Measurements from ENCODE around the gene GABPB2. TPM values are rescaled to one million over a fixed set of nuclear protein-coding genes. Genes with fewer than 3 reads are reported as not detected.

The GABPB2 gene
- total and polyA plus RNA-seq, 2 of the 13 experiments (the other 11 are each of a cell fraction or from before 2014, with no cell fraction given) = 0.09 TPM; not detected in 1

DNA sequence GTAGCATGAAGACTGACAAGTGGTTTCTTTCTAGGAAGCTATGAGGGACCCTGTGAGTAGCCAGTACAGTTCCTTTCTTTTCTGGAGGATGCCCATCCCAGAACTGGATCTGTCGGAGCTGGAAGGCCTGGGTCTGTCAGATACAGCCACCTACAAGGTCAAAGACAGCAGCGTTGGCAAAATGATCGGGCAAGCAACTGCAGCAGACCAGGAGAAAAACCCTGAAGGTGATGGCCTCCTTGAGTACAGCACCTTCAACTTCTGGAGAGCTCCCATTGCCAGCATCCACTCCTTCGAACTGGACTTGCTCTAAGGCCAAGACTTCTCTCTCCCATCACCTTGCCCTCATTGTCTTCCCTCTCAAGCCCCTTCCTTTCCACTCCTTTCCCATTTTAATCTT, 3.4 kb upstream of the GABPB2 start:
- Histone ChIP-seq H3K27me3 (ENCODE audit: control insufficient read depth in 1 of 2, insufficient read depth in 2 of 2, low read length in 2 of 2) (no peaks in the 10 kb centered on the region), H3K36me3 (replicated peaks in 1 of 2; ENCODE audit: control insufficient read depth in 1 of 2, insufficient read depth in 2 of 2, low read length in 2 of 2) (no peaks in the 10 kb centered on the region), H2AFZ (ENCODE audit: low read length) (no peak overlapping the region), H3K4me2 (ENCODE audit: low read depth, low read length) (no peak overlapping the region), H3K79me2 (ENCODE audit: insufficient read depth, low read length) (no peaks in the 10 kb centered on the region), H3K9me3 (ENCODE audit: low read length) (no peaks in the 10 kb centered on the region), H3K27ac (ENCODE audit: extremely low read length, insufficient read depth, low read length) (no peak overlapping the region), H3K9ac (ENCODE audit: insufficient read depth, low read depth, low read length) (no peak overlapping the region), H4K20me1 (ENCODE audit: insufficient read depth, low read length) (no peaks in the 10 kb centered on the region), H3K4me3 (replicated peaks in 1 of 3; ENCODE audit: insufficient read depth in 1 of 3, low read depth in 2 of 3, low read length in 3 of 3) (no peak overlapping the region), H3K4me1 (ENCODE audit: insufficient read depth, low read length) (peaks cover 20% of the 10 kb centered on the region)
- 73% methylated on average over 3 of the region's 4 CpGs for WGBS (ENCODE audit: low lambda C conversion rate)
- FAIRE-seq (no peak), ATAC-seq (no peak), DNase-seq (ENCODE audit: low spot score) (no peak)
- intact Hi-C loops (cut with micrococcal nuclease; ENCODE audit: unreplicated experiment) = no loop called here
- BruUV-seq (replicated peaks) = no TSS peak
- ChIA-PET POLR2A (interaction anchor here (0.7 kb wide), 2 partner anchors 16 to 54 kb away, joined by 4 read pairs; no protein-coding TSS in a partner anchor), CTCF (ENCODE audit: low intra/inter-chr PET ratio, low total read pairs) (no interaction called here)
- in situ Hi-C loops (cut with HindIII; ENCODE audit: extremely low pct_ligation_motif_present, low pct_unique_long_range_greater_than_20kb) = no loop called here
- TF ChIP-seq, protein P1, sequence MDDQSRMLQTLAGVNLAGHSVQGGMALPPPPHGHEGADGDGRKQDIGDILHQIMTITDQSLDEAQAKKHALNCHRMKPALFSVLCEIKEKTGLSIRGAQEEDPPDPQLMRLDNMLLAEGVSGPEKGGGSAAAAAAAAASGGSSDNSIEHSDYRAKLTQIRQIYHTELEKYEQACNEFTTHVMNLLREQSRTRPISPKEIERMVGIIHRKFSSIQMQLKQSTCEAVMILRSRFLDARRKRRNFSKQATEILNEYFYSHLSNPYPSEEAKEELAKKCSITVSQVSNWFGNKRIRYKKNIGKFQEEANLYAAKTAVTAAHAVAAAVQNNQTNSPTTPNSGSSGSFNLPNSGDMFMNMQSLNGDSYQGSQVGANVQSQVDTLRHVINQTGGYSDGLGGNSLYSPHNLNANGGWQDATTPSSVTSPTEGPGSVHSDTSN (CRISPR knock-in tag; IDR thresholded peaks at IDR 0.05; ENCODE audit: borderline replicate concordance) = no peak
- TF ChIP-seq SYNCRIP (IDR thresholded peaks at IDR 0.05; ENCODE audit: insufficient read depth, low read depth, low read length) (no peak), RXRB (CRISPR knock-in tag; IDR thresholded peaks at IDR 0.05; ENCODE audit: borderline replicate concordance) (no peak), ZNF782 (CRISPR knock-in tag; IDR thresholded peaks at IDR 0.05; ENCODE audit: borderline replicate concordance) (no peak), EHMT2 (IDR thresholded peaks at IDR 0.05; ENCODE audit: borderline replicate concordance, low read depth, low read length) (no peak), RAD51 (IDR thresholded peaks at IDR 0.05; ENCODE audit: borderline replicate concordance) (no peak), ZNF572 (CRISPR knock-in tag; IDR thresholded peaks at IDR 0.05) (no peak), SOX13 (IDR thresholded peaks at IDR 0.05) (no peak), SOX13 (CRISPR knock-in tag; conservative IDR thresholded peaks at IDR 0.05 in 1 of 2, IDR thresholded peaks at IDR 0.05 in 1 of 2) (no peak), MED13 (CRISPR knock-in tag; IDR thresholded peaks at IDR 0.05) (no peak)
- TF ChIP-seq, protein P2, sequence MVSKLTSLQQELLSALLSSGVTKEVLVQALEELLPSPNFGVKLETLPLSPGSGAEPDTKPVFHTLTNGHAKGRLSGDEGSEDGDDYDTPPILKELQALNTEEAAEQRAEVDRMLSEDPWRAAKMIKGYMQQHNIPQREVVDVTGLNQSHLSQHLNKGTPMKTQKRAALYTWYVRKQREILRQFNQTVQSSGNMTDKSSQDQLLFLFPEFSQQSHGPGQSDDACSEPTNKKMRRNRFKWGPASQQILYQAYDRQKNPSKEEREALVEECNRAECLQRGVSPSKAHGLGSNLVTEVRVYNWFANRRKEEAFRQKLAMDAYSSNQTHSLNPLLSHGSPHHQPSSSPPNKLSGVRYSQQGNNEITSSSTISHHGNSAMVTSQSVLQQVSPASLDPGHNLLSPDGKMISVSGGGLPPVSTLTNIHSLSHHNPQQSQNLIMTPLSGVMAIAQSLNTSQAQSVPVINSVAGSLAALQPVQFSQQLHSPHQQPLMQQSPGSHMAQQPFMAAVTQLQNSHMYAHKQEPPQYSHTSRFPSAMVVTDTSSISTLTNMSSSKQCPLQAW (CRISPR knock-in tag; IDR thresholded peaks at IDR 0.05) = no peak
- TF ChIP-seq, protein P3, sequence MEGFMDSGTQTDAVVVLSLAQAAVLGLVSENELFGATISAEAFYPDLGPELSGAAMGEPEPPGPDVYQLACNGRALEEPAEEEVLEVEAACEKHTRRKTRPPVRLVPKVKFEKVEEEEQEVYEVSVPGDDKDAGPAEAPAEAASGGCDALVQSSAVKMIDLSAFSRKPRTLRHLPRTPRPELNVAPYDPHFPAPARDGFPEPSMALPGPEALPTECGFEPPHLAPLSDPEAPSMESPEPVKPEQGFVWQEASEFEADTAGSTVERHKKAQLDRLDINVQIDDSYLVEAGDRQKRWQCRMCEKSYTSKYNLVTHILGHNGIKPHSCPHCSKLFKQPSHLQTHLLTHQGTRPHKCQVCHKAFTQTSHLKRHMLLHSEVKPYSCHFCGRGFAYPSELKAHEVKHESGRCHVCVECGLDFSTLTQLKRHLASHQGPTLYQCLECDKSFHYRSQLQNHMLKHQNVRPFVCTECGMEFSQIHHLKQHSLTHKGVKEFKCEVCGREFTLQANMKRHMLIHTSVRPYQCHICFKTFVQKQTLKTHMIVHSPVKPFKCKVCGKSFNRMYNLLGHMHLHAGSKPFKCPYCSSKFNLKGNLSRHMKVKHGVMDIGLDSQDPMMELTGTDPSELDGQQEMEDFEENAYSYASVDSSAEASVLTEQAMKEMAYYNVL (CRISPR knock-in tag; IDR thresholded peaks at IDR 0.05; ENCODE audit: borderline replicate concordance) = no peak
- TF ChIP-seq, protein P4, sequence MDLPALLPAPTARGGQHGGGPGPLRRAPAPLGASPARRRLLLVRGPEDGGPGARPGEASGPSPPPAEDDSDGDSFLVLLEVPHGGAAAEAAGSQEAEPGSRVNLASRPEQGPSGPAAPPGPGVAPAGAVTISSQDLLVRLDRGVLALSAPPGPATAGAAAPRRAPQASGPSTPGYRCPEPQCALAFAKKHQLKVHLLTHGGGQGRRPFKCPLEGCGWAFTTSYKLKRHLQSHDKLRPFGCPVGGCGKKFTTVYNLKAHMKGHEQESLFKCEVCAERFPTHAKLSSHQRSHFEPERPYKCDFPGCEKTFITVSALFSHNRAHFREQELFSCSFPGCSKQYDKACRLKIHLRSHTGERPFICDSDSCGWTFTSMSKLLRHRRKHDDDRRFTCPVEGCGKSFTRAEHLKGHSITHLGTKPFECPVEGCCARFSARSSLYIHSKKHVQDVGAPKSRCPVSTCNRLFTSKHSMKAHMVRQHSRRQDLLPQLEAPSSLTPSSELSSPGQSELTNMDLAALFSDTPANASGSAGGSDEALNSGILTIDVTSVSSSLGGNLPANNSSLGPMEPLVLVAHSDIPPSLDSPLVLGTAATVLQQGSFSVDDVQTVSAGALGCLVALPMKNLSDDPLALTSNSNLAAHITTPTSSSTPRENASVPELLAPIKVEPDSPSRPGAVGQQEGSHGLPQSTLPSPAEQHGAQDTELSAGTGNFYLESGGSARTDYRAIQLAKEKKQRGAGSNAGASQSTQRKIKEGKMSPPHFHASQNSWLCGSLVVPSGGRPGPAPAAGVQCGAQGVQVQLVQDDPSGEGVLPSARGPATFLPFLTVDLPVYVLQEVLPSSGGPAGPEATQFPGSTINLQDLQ (CRISPR knock-in tag; IDR thresholded peaks at IDR 0.05) = no peak
- TF ChIP-seq, protein P5, sequence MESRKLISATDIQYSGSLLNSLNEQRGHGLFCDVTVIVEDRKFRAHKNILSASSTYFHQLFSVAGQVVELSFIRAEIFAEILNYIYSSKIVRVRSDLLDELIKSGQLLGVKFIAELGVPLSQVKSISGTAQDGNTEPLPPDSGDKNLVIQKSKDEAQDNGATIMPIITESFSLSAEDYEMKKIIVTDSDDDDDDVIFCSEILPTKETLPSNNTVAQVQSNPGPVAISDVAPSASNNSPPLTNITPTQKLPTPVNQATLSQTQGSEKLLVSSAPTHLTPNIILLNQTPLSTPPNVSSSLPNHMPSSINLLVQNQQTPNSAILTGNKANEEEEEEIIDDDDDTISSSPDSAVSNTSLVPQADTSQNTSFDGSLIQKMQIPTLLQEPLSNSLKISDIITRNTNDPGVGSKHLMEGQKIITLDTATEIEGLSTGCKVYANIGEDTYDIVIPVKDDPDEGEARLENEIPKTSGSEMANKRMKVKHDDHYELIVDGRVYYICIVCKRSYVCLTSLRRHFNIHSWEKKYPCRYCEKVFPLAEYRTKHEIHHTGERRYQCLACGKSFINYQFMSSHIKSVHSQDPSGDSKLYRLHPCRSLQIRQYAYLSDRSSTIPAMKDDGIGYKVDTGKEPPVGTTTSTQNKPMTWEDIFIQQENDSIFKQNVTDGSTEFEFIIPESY (CRISPR knock-in tag; IDR thresholded peaks at IDR 0.05) = no peak
